Measurements from ENCODE around the gene DZIP1.

DNA sequence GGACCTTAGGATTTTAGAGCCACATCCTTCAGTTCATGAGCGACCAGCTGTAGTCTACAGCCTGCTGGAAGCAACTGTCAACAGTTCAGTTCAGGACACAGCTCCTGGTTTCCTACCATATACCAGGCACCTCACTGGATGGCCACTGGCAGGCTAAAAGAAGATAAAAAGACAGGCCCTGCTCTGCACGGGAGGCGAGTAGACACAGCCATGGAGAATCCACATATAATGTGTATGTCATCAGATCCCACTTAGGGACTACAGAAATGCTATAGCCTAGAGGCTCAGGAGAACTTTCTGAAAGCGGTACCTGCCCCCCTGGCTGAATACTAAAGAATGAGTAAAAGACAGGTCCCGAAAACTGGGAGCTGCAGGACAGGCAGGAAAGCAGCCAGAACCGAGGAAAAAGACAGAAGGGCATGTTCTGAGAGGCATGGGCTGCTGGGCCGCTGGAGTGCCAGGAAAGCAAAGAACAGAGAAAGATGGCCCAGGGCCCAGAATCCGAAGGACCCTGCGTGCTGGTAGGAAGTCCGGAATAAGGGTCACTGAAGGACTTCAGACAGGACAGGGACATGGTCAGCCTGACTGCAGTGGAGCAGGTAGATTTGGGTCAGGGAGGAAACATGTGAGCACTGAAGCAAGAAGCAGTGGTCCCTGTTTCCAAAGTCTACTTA lies 23.5 kb downstream of the DZIP1 start:
- TF ChIP-seq, protein P1, sequence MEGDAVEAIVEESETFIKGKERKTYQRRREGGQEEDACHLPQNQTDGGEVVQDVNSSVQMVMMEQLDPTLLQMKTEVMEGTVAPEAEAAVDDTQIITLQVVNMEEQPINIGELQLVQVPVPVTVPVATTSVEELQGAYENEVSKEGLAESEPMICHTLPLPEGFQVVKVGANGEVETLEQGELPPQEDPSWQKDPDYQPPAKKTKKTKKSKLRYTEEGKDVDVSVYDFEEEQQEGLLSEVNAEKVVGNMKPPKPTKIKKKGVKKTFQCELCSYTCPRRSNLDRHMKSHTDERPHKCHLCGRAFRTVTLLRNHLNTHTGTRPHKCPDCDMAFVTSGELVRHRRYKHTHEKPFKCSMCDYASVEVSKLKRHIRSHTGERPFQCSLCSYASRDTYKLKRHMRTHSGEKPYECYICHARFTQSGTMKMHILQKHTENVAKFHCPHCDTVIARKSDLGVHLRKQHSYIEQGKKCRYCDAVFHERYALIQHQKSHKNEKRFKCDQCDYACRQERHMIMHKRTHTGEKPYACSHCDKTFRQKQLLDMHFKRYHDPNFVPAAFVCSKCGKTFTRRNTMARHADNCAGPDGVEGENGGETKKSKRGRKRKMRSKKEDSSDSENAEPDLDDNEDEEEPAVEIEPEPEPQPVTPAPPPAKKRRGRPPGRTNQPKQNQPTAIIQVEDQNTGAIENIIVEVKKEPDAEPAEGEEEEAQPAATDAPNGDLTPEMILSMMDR (IDR thresholded peaks at IDR 0.05; ENCODE audit: insufficient read depth, low read length, poor library complexity, severe bottlenecking) = no peak
- no peak for TF ChIP-seq EZH2phosphoT487 (conservative IDR thresholded peaks at IDR 0.05; ENCODE audit: low read length)

All from SU-DHL-6 (cell line).